ENCODE measurements around the gene GPX3. TPM values are rescaled to one million over a fixed set of nuclear protein-coding genes. Genes with fewer than 3 reads are reported as not detected.

Gene GPX3
- total and polyA plus RNA-seq, 12 donors = 208 to 1,234 (median 702) TPM

DNA sequence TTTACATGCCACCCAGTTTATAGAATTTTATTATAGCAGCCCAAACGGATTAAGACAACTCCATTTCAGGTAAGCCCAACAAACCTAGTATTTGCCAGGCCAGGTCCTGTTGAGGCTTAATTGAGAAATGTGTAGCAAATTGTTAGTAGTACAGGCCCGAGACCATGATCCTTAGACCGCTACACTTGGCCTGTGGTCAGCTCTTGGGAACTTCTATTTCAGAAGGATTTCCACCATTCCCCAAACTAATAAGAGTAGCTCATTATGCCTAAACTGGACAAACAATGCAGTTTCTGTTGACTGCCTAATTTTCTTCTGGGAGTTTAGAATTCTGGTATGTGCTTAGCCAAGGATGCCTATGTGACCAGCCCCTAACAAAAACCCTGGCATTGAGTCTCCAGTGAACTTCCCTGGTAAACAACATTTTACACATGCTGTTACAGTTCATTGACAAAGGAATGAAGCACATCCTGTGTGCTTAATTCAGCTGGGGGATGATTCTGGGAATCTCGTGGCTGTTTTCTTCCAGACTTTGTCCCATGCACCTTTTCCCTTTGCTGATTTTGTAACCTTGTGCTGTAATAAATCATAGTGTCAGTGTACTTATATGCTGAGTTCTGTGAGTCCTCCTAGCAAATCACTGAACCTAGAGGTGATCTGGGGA lies 5.6 kb upstream of the GPX3 start:
- no peaks in the 10 kb centered on the region for H3K9me3 ChIP-seq
- peaks cover 1 to 47% (median 7%) of the 10 kb centered on the region in 9 donors for H3K4me1 ChIP-seq
- WGBS, 2 donors = 77 to 83% methylated on average over 4 of the region's 4 CpGs
- ATAC-seq (no peak), DNase-seq (no peak)
- no peaks in the 10 kb centered on the region for H3K27me3 ChIP-seq
- intact Hi-C loops (cut with DNase I) = no loop called here
- no peaks in the 10 kb centered on the region for H3K36me3 ChIP-seq
- TF ChIP-seq, protein P1, sequence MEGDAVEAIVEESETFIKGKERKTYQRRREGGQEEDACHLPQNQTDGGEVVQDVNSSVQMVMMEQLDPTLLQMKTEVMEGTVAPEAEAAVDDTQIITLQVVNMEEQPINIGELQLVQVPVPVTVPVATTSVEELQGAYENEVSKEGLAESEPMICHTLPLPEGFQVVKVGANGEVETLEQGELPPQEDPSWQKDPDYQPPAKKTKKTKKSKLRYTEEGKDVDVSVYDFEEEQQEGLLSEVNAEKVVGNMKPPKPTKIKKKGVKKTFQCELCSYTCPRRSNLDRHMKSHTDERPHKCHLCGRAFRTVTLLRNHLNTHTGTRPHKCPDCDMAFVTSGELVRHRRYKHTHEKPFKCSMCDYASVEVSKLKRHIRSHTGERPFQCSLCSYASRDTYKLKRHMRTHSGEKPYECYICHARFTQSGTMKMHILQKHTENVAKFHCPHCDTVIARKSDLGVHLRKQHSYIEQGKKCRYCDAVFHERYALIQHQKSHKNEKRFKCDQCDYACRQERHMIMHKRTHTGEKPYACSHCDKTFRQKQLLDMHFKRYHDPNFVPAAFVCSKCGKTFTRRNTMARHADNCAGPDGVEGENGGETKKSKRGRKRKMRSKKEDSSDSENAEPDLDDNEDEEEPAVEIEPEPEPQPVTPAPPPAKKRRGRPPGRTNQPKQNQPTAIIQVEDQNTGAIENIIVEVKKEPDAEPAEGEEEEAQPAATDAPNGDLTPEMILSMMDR (IDR thresholded peaks at IDR 0.05) = no peak
- no peak overlapping the region for H3K27ac ChIP-seq
- no peak overlapping the region for H3K4me3 ChIP-seq

DNA sequence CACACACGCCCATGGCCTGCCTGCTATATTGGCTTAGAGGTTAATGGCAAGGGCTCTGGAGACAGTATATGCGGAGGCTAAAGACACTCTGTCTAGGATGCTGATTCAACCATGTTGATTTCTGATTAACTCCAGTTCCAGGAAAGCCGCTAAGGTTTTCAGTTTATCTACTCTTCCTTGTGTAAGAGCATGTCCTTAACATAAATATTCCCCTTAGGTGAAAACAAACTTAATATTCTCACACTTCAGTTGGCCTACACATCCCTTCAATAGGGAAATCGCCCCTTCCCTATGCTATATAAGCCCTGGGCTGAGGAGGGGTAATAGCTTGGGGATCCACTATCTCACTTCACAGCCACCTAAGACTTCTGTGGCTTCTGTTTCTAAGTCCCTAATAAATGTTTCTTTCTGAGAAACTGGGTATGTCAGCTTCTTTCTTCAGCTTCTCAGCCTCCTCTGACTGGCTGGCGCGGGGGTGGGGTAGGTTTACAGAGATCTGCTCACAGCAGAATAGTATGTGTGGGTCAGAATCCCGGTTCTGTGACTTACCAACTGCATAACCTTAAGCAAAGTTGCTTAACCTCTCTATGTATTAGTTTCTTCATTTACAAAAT lies 4.3 kb upstream of the GPX3 start:
- ATAC-seq (no peak), DNase-seq (no peak)
- WGBS, 2 donors = 95% methylated on average over 7 of the region's 7 CpGs
- H3K36me3 ChIP-seq = no peaks in the 10 kb centered on the region
- peak overlapping the region in 1 of 10 donors; percentile 62 for H3K27ac ChIP-seq
- no peaks in the 10 kb centered on the region for H3K9me3 ChIP-seq
- peaks cover 3 to 59% (median 13%) of the 10 kb centered on the region in 9 donors for H3K4me1 ChIP-seq
- H3K27me3 ChIP-seq = no peaks in the 10 kb centered on the region
- H3K4me3 ChIP-seq = no peak overlapping the region
- TF ChIP-seq, protein P1 (IDR thresholded peaks at IDR 0.05) = no peak
- intact Hi-C loops (cut with DNase I) = no loop called here

DNA sequence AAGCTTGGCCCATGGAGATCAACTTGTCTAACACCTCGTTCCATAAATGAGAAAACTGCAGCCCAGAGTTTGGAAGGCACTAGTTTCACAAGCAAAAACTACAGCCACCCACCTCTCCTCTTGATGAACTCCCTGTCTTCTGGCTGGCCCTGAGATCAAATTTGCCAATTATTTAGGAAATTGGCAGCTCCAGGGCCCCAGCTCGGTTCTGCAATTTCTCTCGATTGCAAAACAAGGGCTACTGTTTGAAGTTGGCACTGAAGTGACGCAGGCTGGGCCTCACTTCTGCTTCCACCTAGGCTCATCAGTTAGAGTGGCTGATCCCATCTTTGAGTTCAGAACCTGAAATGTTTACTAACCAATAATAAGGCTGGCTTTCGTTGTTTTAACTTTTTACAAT lies 3.7 kb upstream of the GPX3 start:
- H3K9me3 ChIP-seq = no peaks in the 10 kb centered on the region
- no peaks in the 10 kb centered on the region for H3K36me3 ChIP-seq
- whole genome bisulfite sequencing, 2 donors = 73 to 87% methylated on average over 5 of the region's 5 CpGs
- ATAC-seq = no peak
- TF ChIP-seq, protein P1 (IDR thresholded peaks at IDR 0.05) = no peak
- peaks cover 3 to 65% (median 19%) of the 10 kb centered on the region in 9 donors for H3K4me1 ChIP-seq
- no peak overlapping the region for H3K4me3 ChIP-seq
- H3K27me3 ChIP-seq = no peaks in the 10 kb centered on the region
- intact Hi-C loops (cut with DNase I) = no loop called here
- DNase-seq = no peak
- H3K27ac ChIP-seq = peak overlapping the region in 1 of 10 donors; percentile 62

DNA sequence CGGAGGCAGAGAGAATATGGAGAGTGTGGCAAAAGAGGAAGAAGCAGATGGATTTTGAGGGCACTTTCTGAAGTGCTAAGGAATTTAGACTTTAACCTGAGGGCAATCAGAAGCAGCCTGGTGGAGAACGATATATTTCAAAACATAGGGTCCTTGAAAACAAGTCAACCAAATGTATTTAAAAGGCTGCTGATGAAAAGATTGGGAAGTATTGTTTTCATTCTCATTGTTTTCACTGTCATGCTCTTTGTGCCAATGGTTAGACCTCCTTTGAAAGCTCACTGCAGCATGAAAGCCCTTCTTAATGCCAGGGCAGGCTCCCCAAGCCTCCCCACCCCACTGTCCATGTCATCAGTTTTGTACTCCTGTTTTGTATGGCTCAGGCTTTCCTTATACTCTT lies 2.5 kb upstream of the GPX3 start:
- Histone ChIP-seq H3K27ac (peak overlapping the region in 1 of 10 donors; percentile 62), H3K9me3 (no peaks in the 10 kb centered on the region), H3K36me3 (no peaks in the 10 kb centered on the region), H3K27me3 (no peaks in the 10 kb centered on the region), H3K4me3 (no peak overlapping the region), H3K4me1 (peaks cover 9 to 71% (median 31%) of the 10 kb centered on the region in 9 donors)
- DNase-seq (no peak), ATAC-seq (no peak)
- intact Hi-C loops (cut with DNase I) = no loop called here
- TF ChIP-seq, protein P1 (IDR thresholded peaks at IDR 0.05) = no peak
- WGBS, 2 donors = 93 to 95% methylated on average over 2 of the region's 2 CpGs

Measured in heart right ventricle (tissue), 16 donors.